ENCODE data around the gene SH2D3A. TPM values are rescaled to one million over a fixed set of nuclear protein-coding genes. Genes with fewer than 3 reads are reported as not detected.
"Not testable (repeated sequence)": the region's sequence is repeated elsewhere in the genome, so short reads cannot be mapped to it uniquely, and the experiment has no call there.

SH2D3A gene
- total RNA-seq, 5 donors from 2014 or later (not counting 1 experiment from before 2014, with no cell fraction given) = 61.7 to 83.7 (median 73.6) TPM

GRCh38 chr19:6778386-6778785, 11.2 kb upstream of the SH2D3A start:
- Mint-ChIP-seq H3K4me3 (peak overlapping the region in 1 of 3 donors; percentile 48), H3K9me3 (no peaks in the 10 kb centered on the region), H3K27ac (peak overlapping the region; percentile 82 to 86), H3K4me1 (peaks cover 60 to 67% (median 65%) of the 10 kb centered on the region in 3 donors), H3K27me3 (no peaks in the 10 kb centered on the region), H3K36me3 (peaks cover 42% of the 10 kb centered on the region)
- 60% methylated on average over 2 of the region's 4 CpGs for WGBS (ENCODE audit: insufficient coverage)
- Histone ChIP-seq H3K27ac (ENCODE audit: low read length) (peak overlapping the region; percentile 36), H3K27me3 (replicated peaks in 1 of 2; ENCODE audit: control insufficient read depth in 2 of 2, extremely low read depth in 1 of 2, insufficient read depth in 2 of 2, low read length in 1 of 2) (no peaks in the 10 kb centered on the region), H3K9me3 (no peaks in the 10 kb centered on the region), H3K4me3 (ENCODE audit: control insufficient read depth in 1 of 2, extremely low read depth in 1 of 2, low read length in 1 of 2) (no peak overlapping the region), H3K4me1 (ENCODE audit: control insufficient read depth in 1 of 2, extremely low read depth in 1 of 2, insufficient read depth in 2 of 2, low read length in 2 of 2) (peaks cover 25 to 65% of the 10 kb centered on the region in 2 experiments), H3K36me3 (ENCODE audit: control insufficient read depth in 2 of 2, extremely low read depth in 1 of 2, insufficient read depth in 1 of 2, low read length in 1 of 2) (peaks cover 6 to 36% of the 10 kb centered on the region in 2 donors)
- ChIA-PET POLR2A (interaction anchor here in 1 of 2 donors (0.5 to 0.7 kb wide), 2 partner anchors 170 to 400 kb away, joined by 4 to 5 read pairs; no protein-coding TSS in a partner anchor), CTCF (no interaction called here)
- DNase-seq (no peak), ATAC-seq (replicated peaks in 1 of 4) (no peak)

GRCh38 chr19:6777434-6777833, 10.2 kb upstream of the SH2D3A start:
- DNase-seq (no peak), ATAC-seq (replicated peaks in 1 of 4) (no peak)
- H3K27me3 Mint-ChIP-seq = no peaks in the 10 kb centered on the region
- Histone ChIP-seq H3K27me3 (replicated peaks in 1 of 2; ENCODE audit: control insufficient read depth in 2 of 2, extremely low read depth in 1 of 2, insufficient read depth in 2 of 2, low read length in 1 of 2) (peaks cover 0 to 2% of the 10 kb centered on the region in 2 experiments), H3K9me3 (no peaks in the 10 kb centered on the region), H3K27ac (ENCODE audit: low read length) (no peak overlapping the region), H3K4me3 (ENCODE audit: control insufficient read depth in 1 of 2, extremely low read depth in 1 of 2, low read length in 1 of 2) (no peak overlapping the region), H3K36me3 (ENCODE audit: control insufficient read depth in 2 of 2, extremely low read depth in 1 of 2, insufficient read depth in 1 of 2, low read length in 1 of 2) (peaks cover 6 to 36% of the 10 kb centered on the region in 2 donors), H3K4me1 (ENCODE audit: control insufficient read depth in 1 of 2, extremely low read depth in 1 of 2, insufficient read depth in 2 of 2, low read length in 2 of 2) (peaks cover 25 to 61% of the 10 kb centered on the region in 2 experiments)
- ChIA-PET CTCF (no interaction called here), POLR2A (no interaction called here)
- H3K36me3 Mint-ChIP-seq = peaks cover 42% of the 10 kb centered on the region
- H3K4me1 Mint-ChIP-seq = peaks cover 58 to 69% (median 64%) of the 10 kb centered on the region in 3 donors
- no peaks in the 10 kb centered on the region for H3K9me3 Mint-ChIP-seq
- 100% methylated on average over 1 of the region's 2 CpGs for WGBS (ENCODE audit: insufficient coverage)
- peak overlapping the region in 1 of 3 donors; percentile 97 for H3K4me3 Mint-ChIP-seq
- H3K27ac Mint-ChIP-seq = peak overlapping the region; percentile 82 to 86

GRCh38 chr19:6776999-6777398, 9.8 kb upstream of the SH2D3A start:
- POLR2A ChIA-PET = interaction anchor here in 1 of 2 donors (0.7 kb wide), 1 partner anchor 33 kb away, joined by 3 read pairs; no protein-coding TSS in a partner anchor
- Histone ChIP-seq H3K36me3 (ENCODE audit: control insufficient read depth in 2 of 2, extremely low read depth in 1 of 2, insufficient read depth in 1 of 2, low read length in 1 of 2) (peaks cover 6 to 36% of the 10 kb centered on the region in 2 donors), H3K4me1 (ENCODE audit: control insufficient read depth in 1 of 2, extremely low read depth in 1 of 2, insufficient read depth in 2 of 2, low read length in 2 of 2) (peaks cover 25 to 65% of the 10 kb centered on the region in 2 experiments), H3K27me3 (replicated peaks in 1 of 2; ENCODE audit: control insufficient read depth in 2 of 2, extremely low read depth in 1 of 2, insufficient read depth in 2 of 2, low read length in 1 of 2) (peaks cover 0 to 2% of the 10 kb centered on the region in 2 experiments), H3K9me3 (no peaks in the 10 kb centered on the region), H3K4me3 (ENCODE audit: control insufficient read depth in 1 of 2, extremely low read depth in 1 of 2, low read length in 1 of 2) (no peak overlapping the region), H3K27ac (ENCODE audit: low read length) (no peak overlapping the region)
- peak overlapping the region; percentile 20 to 82 for H3K27ac Mint-ChIP-seq
- ATAC-seq (replicated peaks in 1 of 4) (no peak), DNase-seq (no peak)
- H3K27me3 Mint-ChIP-seq = no peaks in the 10 kb centered on the region
- H3K4me3 Mint-ChIP-seq = peak overlapping the region in 1 of 3 donors; percentile 97
- no peaks in the 10 kb centered on the region for H3K9me3 Mint-ChIP-seq
- H3K4me1 Mint-ChIP-seq = peaks cover 63 to 72% (median 68%) of the 10 kb centered on the region in 3 donors
- CTCF ChIA-PET = no interaction called here
- peaks cover 42% of the 10 kb centered on the region for H3K36me3 Mint-ChIP-seq
- WGBS (ENCODE audit: insufficient coverage) = 95% methylated on average over 4 of the region's 4 CpGs

- CTCF ChIA-PET; H3K27me3 Mint-ChIP-seq; H3K27ac ChIP-seq (ENCODE audit: low read length); H3K9me3 ChIP-seq; H3K9me3 Mint-ChIP-seq; ATAC-seq (replicated peaks in 1 of 4); H3K27me3 ChIP-seq (replicated peaks in 1 of 2; ENCODE audit: control insufficient read depth in 2 of 2, extremely low read depth in 1 of 2, insufficient read depth in 2 of 2, low read length in 1 of 2); POLR2A ChIA-PET; DNase-seq; H3K4me3 ChIP-seq (ENCODE audit: control insufficient read depth in 1 of 2, extremely low read depth in 1 of 2, low read length in 1 of 2): not testable (repeated sequence)
- Histone ChIP-seq H3K4me1 (ENCODE audit: control insufficient read depth in 1 of 2, extremely low read depth in 1 of 2, insufficient read depth in 2 of 2, low read length in 2 of 2) (peaks cover 21 to 65% of the 10 kb centered on the region in 2 experiments), H3K36me3 (ENCODE audit: control insufficient read depth in 2 of 2, extremely low read depth in 1 of 2, insufficient read depth in 1 of 2, low read length in 1 of 2) (peaks cover 6 to 28% of the 10 kb centered on the region in 2 donors)
- H3K4me3 Mint-ChIP-seq = peak overlapping the region in 1 of 3 donors; percentile 97
- peaks cover 56 to 70% (median 64%) of the 10 kb centered on the region in 3 donors for H3K4me1 Mint-ChIP-seq
- H3K27ac Mint-ChIP-seq = peak overlapping the region; percentile 3 to 12
- H3K36me3 Mint-ChIP-seq = peaks cover 37% of the 10 kb centered on the region
Measured at GRCh38 chr19:6776045-6776444, 8.8 kb upstream of the SH2D3A start.

GRCh38 chr19:6774821-6775707, 7.8 kb upstream of the SH2D3A start:
- Histone ChIP-seq H3K9me3 (no peaks in the 10 kb centered on the region), H3K36me3 (ENCODE audit: control insufficient read depth in 2 of 2, extremely low read depth in 1 of 2, insufficient read depth in 1 of 2, low read length in 1 of 2) (peaks cover 6 to 21% of the 10 kb centered on the region in 2 donors), H3K27me3 (replicated peaks in 1 of 2; ENCODE audit: control insufficient read depth in 2 of 2, extremely low read depth in 1 of 2, insufficient read depth in 2 of 2, low read length in 1 of 2) (peaks cover 0 to 2% of the 10 kb centered on the region in 2 experiments), H3K4me3 (ENCODE audit: control insufficient read depth in 1 of 2, extremely low read depth in 1 of 2, low read length in 1 of 2) (peak overlapping the region in 1 of 2 donors; percentile 25), H3K27ac (ENCODE audit: low read length) (no peak overlapping the region), H3K4me1 (ENCODE audit: control insufficient read depth in 1 of 2, extremely low read depth in 1 of 2, insufficient read depth in 2 of 2, low read length in 2 of 2) (peaks cover 21 to 60% of the 10 kb centered on the region in 2 experiments)
- peak overlapping the region; percentile 57 to 97 (median 67) for H3K4me3 Mint-ChIP-seq
- ATAC-seq (replicated peaks in 1 of 4) (no peak), DNase-seq (no peak)
- no peaks in the 10 kb centered on the region for H3K27me3 Mint-ChIP-seq
- peaks cover 35% of the 10 kb centered on the region for H3K36me3 Mint-ChIP-seq
- POLR2A ChIA-PET = interaction anchor here in 1 of 2 donors (0.7 kb wide), 1 partner anchor 170 kb away, joined by 5 read pairs; no protein-coding TSS in a partner anchor
- H3K27ac Mint-ChIP-seq = peak overlapping the region; percentile 62 to 70
- H3K9me3 Mint-ChIP-seq = no peaks in the 10 kb centered on the region
- peaks cover 49 to 61% (median 60%) of the 10 kb centered on the region in 3 donors for H3K4me1 Mint-ChIP-seq
- CTCF ChIA-PET = interaction anchor here (0.6 to 1.0 kb wide), 3 partner anchors 25 to 803 kb away, joined by 3 to 4 read pairs (median 4); no protein-coding TSS in a partner anchor
- 75% methylated on average over 4 of the region's 11 CpGs for WGBS (ENCODE audit: insufficient coverage)

GRCh38 chr19:6773323-6773931, 6.2 kb upstream of the SH2D3A start:
- Histone ChIP-seq H3K27ac (ENCODE audit: low read length) (peak overlapping the region; percentile 76), H3K36me3 (ENCODE audit: control insufficient read depth in 2 of 2, extremely low read depth in 1 of 2, insufficient read depth in 1 of 2, low read length in 1 of 2) (peaks cover 6 to 20% of the 10 kb centered on the region in 2 donors), H3K4me3 (ENCODE audit: control insufficient read depth in 1 of 2, extremely low read depth in 1 of 2, low read length in 1 of 2) (peak overlapping the region; percentile 100), H3K9me3 (no peaks in the 10 kb centered on the region), H3K27me3 (replicated peaks in 1 of 2; ENCODE audit: control insufficient read depth in 2 of 2, extremely low read depth in 1 of 2, insufficient read depth in 2 of 2, low read length in 1 of 2) (peaks cover 0 to 2% of the 10 kb centered on the region in 2 experiments), H3K4me1 (ENCODE audit: control insufficient read depth in 1 of 2, extremely low read depth in 1 of 2, insufficient read depth in 2 of 2, low read length in 2 of 2) (peaks cover 24 to 56% of the 10 kb centered on the region in 2 experiments)
- no peaks in the 10 kb centered on the region for H3K27me3 Mint-ChIP-seq
- CTCF ChIA-PET = interaction anchor here in 1 of 2 donors (0.6 to 2.1 kb wide), 3 partner anchors 24 to 90 kb away, joined by 4 to 7 read pairs (median 4); no protein-coding TSS in a partner anchor
- H3K27ac Mint-ChIP-seq = peak overlapping the region; percentile 89 to 91
- ATAC-seq (replicated peaks in 1 of 4) (peak; percentile 32 to 53 (median 42)), DNase-seq (peak in 27 of 35 experiments; percentile 14 to 60 (median 33))
- POLR2A ChIA-PET = interaction anchor here in 1 of 2 donors (0.5 to 1.3 kb wide), 2 partner anchors 27 to 58 kb away, joined by 3 to 4 read pairs; no protein-coding TSS in a partner anchor
- no peaks in the 10 kb centered on the region for H3K9me3 Mint-ChIP-seq
- H3K4me3 Mint-ChIP-seq = peak overlapping the region; percentile 90 to 97 (median 94)
- H3K4me1 Mint-ChIP-seq = peaks cover 42 to 57% (median 55%) of the 10 kb centered on the region in 3 donors
- peaks cover 34% of the 10 kb centered on the region for H3K36me3 Mint-ChIP-seq
- 2% methylated on average over 5 of the region's 8 CpGs for WGBS (ENCODE audit: insufficient coverage)
